ENCODE data around the gene PPIAL4G.
"Not testable (repeated sequence)": the region's sequence is repeated elsewhere in the genome, so short reads cannot be mapped to it uniquely, and the experiment has no call there.

GRCh38 chr1:148458901-148459581, 24.1 kb downstream of the PPIAL4G start:
- not testable (repeated sequence) for TF ChIP-seq CTCF, POLR2A (IDR thresholded peaks at IDR 0.05)

All from Peyer's patch (tissue), 4 donors.